ENCODE data around the gene DCDC2. TPM values are rescaled to one million over a fixed set of nuclear protein-coding genes. Genes with fewer than 3 reads are reported as not detected.
A peak's percentile ranks its signal among the peaks of the same experiment; 100 is the strongest.

DCDC2 gene
- total RNA-seq, 1 experiment from 2014 or later = 1.8 TPM

- ATAC-seq (no peak), DNase-seq (ENCODE audit: low spot score) (no peak)
- Mint-ChIP-seq H3K9me3 (no peaks in the 10 kb centered on the region), H3K27ac (0 out of 2 replicates have a peak overlapping the region, but pooled peaks have one; percentile 41), H3K36me3 (no peaks in the 10 kb centered on the region), H3K27me3 (ENCODE audit: low read depth) (no peaks in the 10 kb centered on the region), H3K4me1 (peaks cover 27% of the 10 kb centered on the region), H3K4me3 (no peak overlapping the region)
- CTCF ChIA-PET = no interaction called here
- TF ChIP-seq ZNF232 (CRISPR knock-in tag; IDR thresholded peaks at IDR 0.05) (no peak), ZNF532 (CRISPR knock-in tag; IDR thresholded peaks at IDR 0.05; ENCODE audit: borderline replicate concordance) (no peak), SMAD4 (CRISPR knock-in tag; IDR thresholded peaks at IDR 0.05) (no peak), TEAD1 (CRISPR knock-in tag; IDR thresholded peaks at IDR 0.05) (no peak), MLX (CRISPR knock-in tag; IDR thresholded peaks at IDR 0.05) (no peak), NR3C1 (CRISPR knock-in tag; conservative IDR thresholded peaks at IDR 0.05; ENCODE audit: low read depth) (no peak), ZNF671 (CRISPR knock-in tag; IDR thresholded peaks at IDR 0.05) (no peak), JAZF1 (CRISPR knock-in tag; IDR thresholded peaks at IDR 0.05) (no peak), ZNF317 (CRISPR knock-in tag; IDR thresholded peaks at IDR 0.05; ENCODE audit: borderline replicate concordance, low read depth) (no peak)
- POLR2A ChIA-PET = no interaction called here
Observed at GRCh38 chr6:24228123-24228522, 129.7 kb downstream of the DCDC2 start.

GRCh38 chr6:24227556-24227955 is 130.3 kb downstream of the DCDC2 start:
- Mint-ChIP-seq H3K36me3 (no peaks in the 10 kb centered on the region), H3K27ac (no peak overlapping the region), H3K9me3 (no peaks in the 10 kb centered on the region), H3K4me3 (no peak overlapping the region), H3K4me1 (peaks cover 27% of the 10 kb centered on the region), H3K27me3 (ENCODE audit: low read depth) (no peaks in the 10 kb centered on the region)
- DNase-seq (ENCODE audit: low spot score) (no peak), ATAC-seq (peak; percentile 70)
- CTCF ChIA-PET = no interaction called here
- POLR2A ChIA-PET = no interaction called here
- TF ChIP-seq RELA (CRISPR knock-in tag; IDR thresholded peaks at IDR 0.05; ENCODE audit: borderline replicate concordance) (no peak), JUN (CRISPR knock-in tag; IDR thresholded peaks at IDR 0.05) (no peak), ZNF423 (CRISPR knock-in tag; IDR thresholded peaks at IDR 0.05) (no peak), USF2 (CRISPR knock-in tag; IDR thresholded peaks at IDR 0.05) (peak; percentile 64), NFE2L1 (CRISPR knock-in tag; IDR thresholded peaks at IDR 0.05) (no peak)

- POLR2A ChIA-PET = no interaction called here
- DNase-seq (ENCODE audit: low spot score) (no peak), ATAC-seq (no peak)
- H3K9me3 Mint-ChIP-seq = no peaks in the 10 kb centered on the region
- no peaks in the 10 kb centered on the region for H3K36me3 Mint-ChIP-seq
- H3K27ac Mint-ChIP-seq = no peak overlapping the region
- H3K4me1 Mint-ChIP-seq = peaks cover 27% of the 10 kb centered on the region
- TF ChIP-seq CBFB (CRISPR knock-in tag; IDR thresholded peaks at IDR 0.05; ENCODE audit: low read depth) = no peak
- TF ChIP-seq ZNF671 (CRISPR knock-in tag; IDR thresholded peaks at IDR 0.05) = no peak
- TF ChIP-seq E2F4 (CRISPR knock-in tag; IDR thresholded peaks at IDR 0.05; ENCODE audit: borderline replicate concordance, low read depth) = no peak
- TF ChIP-seq ZNF416 (CRISPR knock-in tag; IDR thresholded peaks at IDR 0.05) = no peak
- TF ChIP-seq SMAD3 (CRISPR knock-in tag; IDR thresholded peaks at IDR 0.05; ENCODE audit: borderline replicate concordance) = no peak
- no peak for TF ChIP-seq HMGA2 (CRISPR knock-in tag; IDR thresholded peaks at IDR 0.05)
- no peak for TF ChIP-seq ATF6 (CRISPR knock-in tag; IDR thresholded peaks at IDR 0.05)
- no peak for TF ChIP-seq CTCF (IDR thresholded peaks at IDR 0.05)
- no peak for TF ChIP-seq NFE2L1 (CRISPR knock-in tag; IDR thresholded peaks at IDR 0.05)
- no peak for TF ChIP-seq ATF1 (CRISPR knock-in tag; IDR thresholded peaks at IDR 0.05)
- TF ChIP-seq RELA (CRISPR knock-in tag; IDR thresholded peaks at IDR 0.05; ENCODE audit: borderline replicate concordance) = no peak
- no peak for TF ChIP-seq NFATC4 (CRISPR knock-in tag; IDR thresholded peaks at IDR 0.05)
- H3K27me3 Mint-ChIP-seq (ENCODE audit: low read depth) = no peaks in the 10 kb centered on the region
- CTCF ChIA-PET = no interaction called here
- H3K4me3 Mint-ChIP-seq = no peak overlapping the region
Observed at GRCh38 chr6:24226541-24226940, 131.3 kb downstream of the DCDC2 start.
